GM18520 (cell line): ENCODE results near the gene CPED1.
"Not testable (repeated sequence)": the region's sequence is repeated elsewhere in the genome, so short reads cannot be mapped to it uniquely, and the experiment has no call there.

Experiments
- ATAC-seq: cut with Tn5 transposase; IDR thresholded peaks from one replicate; pipeline ENCODE4 v1.9.1; 2021; ENCODE audit not compliant: unreplicated experiment

CPED1 gene

GRCh38 chr7:121059979-121060509, 71.5 kb downstream of the CPED1 start:
- not testable (repeated sequence) for ATAC-seq

- ATAC-seq = no peak
Measured at GRCh38 chr7:121061677-121062582, 73.4 kb downstream of the CPED1 start.

- ATAC-seq = no peak
Measured at GRCh38 chr7:121062671-121063279, 74.3 kb downstream of the CPED1 start.

- not testable (repeated sequence) for ATAC-seq
Measured at GRCh38 chr7:121067717-121068116, 79.2 kb downstream of the CPED1 start.

GRCh38 chr7:121069346-121070100, 81.0 kb downstream of the CPED1 start:
- ATAC-seq = no peak

GRCh38 chr7:121071132-121071531, 82.6 kb downstream of the CPED1 start:
- no peak for ATAC-seq

- no peak for ATAC-seq
Measured at GRCh38 chr7:121071662-121072061, 83.2 kb downstream of the CPED1 start.

GRCh38 chr7:121072826-121073225, 84.3 kb downstream of the CPED1 start:
- no peak for ATAC-seq

- no peak for ATAC-seq
Measured at GRCh38 chr7:121073463-121074099, 85.1 kb downstream of the CPED1 start.

- ATAC-seq = not testable (repeated sequence)
Measured at GRCh38 chr7:121075424-121075841, 86.9 kb downstream of the CPED1 start.

GRCh38 chr7:121075952-121076349, 87.4 kb downstream of the CPED1 start:
- no peak for ATAC-seq

- ATAC-seq = no peak
Measured at GRCh38 chr7:121076350-121077164, 88.0 kb downstream of the CPED1 start.

GRCh38 chr7:121077165-121077630, 88.7 kb downstream of the CPED1 start:
- no peak for ATAC-seq

- ATAC-seq = no peak
Measured at GRCh38 chr7:121078701-121079227, 90.3 kb downstream of the CPED1 start.

- no peak for ATAC-seq
Measured at GRCh38 chr7:121079425-121080169, 91.1 kb downstream of the CPED1 start.

- ATAC-seq = no peak
Measured at GRCh38 chr7:121080257-121080912, 91.9 kb downstream of the CPED1 start.

GRCh38 chr7:121080913-121081326, 92.4 kb downstream of the CPED1 start:
- no peak for ATAC-seq

- peak; percentile 65 for ATAC-seq
Measured at GRCh38 chr7:121081327-121081936, 92.9 kb downstream of the CPED1 start.
